ENCODE measurements around the gene LRP4.

DNA sequence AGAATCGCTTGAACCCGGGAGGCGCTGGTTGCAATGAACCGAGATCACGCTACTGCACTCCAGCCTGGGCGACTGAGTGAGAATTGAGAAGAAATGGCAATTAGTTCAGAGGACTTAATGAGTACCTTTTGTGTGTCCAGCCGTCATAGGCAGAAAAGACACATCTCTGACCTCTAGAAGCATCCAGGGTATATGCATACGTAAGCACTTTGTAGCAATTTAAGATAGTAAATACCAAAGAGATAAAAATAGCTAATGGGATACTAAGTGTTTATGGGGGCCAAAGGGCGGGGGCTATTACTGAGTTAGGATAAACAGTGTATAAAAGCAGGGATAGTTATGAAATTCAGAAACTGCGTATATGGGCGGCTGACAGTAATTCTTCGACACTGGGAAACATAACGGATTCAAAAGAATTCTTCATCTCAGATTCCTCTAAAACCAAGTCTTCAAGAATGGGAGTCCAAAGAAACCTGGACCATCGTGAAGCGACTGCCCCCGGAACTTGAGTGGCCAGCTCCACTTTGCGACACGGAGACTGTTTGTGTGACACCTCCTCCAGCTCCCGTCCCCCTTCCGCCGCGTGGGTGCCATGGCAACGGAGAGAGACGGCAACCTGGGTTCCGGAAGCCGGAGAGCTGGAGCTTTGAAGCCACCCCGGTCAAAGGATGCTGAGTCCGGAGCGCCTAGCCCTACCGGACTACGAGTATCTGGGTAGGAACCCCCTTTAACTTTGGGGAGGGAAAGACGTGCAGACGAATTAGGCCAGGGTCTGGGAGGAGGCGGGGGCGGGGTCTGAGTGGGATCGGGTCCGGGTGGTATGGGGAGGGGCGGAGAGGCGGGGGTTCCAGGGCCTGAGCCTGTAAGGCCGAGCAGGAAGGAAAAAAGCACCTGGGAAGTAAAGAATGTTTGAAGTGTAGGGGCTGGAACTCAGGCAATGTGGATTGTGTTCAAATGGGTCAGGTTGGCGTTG, 18.1 kb upstream of the LRP4 start, which contains the start of gene CSTPP1:
- no peak for TF ChIP-seq CTCF (conservative IDR thresholded peaks at IDR 0.05; ENCODE audit: low read length)
- TF ChIP-seq EZH2phosphoT487 (IDR thresholded peaks at IDR 0.05; ENCODE audit: borderline replicate concordance): no peak

Measured in Loucy (cell line).